Islet of Langerhans (tissue), 1 donor: ENCODE results near the gene ZNF608.
A peak's percentile ranks its signal among the peaks of the same experiment; 100 is the strongest.

Experiments
- FAIRE-seq: peaks from one replicate; lab custom pipeline; 2011; peaks lifted over from hg19 to GRCh38; lab: Jason Lieb, UNC

Gene ZNF608

DNA sequence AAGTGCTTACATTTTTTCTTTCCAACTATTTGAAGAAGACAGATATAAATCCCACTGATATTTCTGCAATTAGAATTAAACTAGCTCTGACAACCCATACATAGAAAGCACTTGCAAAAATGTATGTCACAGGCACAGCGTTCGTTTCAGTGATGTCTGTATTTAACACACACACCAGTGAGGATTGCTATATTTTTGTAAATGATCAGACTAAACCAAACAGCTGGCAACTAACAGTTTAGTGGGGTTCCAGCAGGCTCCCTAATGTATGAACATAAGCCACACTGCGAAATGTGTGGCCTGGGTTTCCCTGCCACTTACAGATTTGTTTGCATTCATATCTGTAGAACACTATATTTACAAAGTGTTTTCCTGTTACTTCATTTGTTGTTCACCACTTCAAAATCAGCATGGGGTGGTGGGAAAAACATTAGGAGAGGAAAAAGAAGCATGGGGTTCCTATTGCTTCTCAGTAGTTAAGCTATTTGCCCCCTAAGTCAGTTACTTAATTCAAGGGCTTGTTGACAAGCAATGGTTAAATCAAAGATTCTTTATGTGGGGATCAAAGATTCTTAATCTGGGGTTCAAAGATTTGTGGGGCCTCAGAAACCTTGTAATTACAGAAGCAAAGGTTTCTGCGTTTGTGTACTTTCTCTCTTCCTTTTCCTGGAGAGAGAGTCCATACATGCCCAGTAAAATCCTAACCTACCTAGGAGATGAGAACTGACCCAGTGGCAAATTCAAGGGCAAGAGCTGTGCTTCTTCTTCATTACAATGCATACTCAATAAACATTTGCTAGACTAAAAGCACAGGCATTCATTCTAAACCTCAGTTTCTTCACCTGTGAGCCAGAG is 27.1 kb downstream of the ZNF608 start:
- FAIRE-seq: no peak

- FAIRE-seq: peak; percentile 93
These were observed 28.1 kb downstream of the ZNF608 start for GRCh38 chr5:124718380-124718789.

DNA sequence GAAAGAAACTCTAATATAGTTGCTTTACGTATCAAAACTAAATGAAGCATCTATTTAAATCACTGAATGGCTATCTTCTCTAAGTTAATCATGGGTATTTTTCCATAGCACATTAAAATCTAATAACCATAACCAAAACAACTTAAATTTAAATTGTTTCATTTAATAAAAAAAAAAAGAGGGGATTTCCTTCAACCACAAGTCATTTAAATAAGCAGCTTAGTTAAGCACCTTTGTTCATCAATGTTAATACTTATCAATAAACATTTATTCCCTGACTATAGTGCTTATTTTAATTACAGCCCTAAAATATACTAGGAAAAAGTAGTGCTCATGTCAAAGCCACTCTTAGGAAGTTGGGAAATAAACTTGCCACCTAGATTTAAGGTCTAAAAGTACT is 30.3 kb downstream of the ZNF608 start:
- no peak for FAIRE-seq

- FAIRE-seq: no peak
These were observed 31.5 kb downstream of the ZNF608 start for GRCh38 chr5:124714910-124715309.

DNA sequence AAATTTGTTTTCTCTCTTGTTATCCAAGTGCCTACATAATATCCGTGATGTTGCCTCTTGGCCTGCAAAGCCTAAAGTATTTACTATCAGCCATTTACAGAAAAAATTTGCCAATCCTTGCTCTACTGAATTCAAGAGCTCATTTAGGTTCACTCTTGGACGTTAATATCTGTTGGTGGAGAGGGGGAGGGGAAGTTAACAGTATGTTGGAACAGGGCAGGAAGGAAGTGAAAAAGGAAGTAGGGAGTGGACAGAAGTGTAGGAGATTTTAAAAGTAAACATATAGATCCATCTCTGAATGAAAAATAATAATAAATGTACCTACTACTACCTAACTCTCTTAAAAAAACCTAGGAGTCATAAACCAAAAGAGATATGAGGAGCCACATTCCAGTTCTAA is 32.8 kb downstream of the ZNF608 start:
- FAIRE-seq: no peak

DNA sequence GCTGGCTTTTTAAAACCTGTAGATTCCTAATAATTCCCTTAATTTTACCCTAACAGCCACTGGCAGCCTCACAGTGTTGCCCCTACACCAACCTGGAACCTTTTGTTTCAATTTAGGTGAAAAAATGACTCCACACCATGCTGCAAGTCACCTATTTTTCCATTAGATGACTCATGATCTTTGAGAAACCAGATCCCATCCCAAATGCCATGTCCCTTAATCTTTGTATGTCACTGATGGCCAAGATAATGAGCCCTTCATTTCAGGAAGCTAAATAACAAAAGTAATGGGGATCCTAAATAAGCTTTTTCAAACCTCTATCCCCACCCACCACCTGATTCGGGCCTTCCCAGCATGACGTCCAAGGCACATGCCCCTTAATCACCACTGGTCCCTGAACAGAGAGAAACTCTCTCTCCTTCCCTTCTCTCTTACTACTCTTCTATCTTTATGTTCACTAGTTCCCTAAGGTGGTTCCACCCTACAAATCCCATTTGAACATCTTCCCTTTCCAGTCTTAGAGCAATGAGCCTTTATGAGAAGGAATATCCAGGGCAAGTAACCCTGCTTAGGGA is 33.6 kb downstream of the ZNF608 start:
- no peak for FAIRE-seq

DNA sequence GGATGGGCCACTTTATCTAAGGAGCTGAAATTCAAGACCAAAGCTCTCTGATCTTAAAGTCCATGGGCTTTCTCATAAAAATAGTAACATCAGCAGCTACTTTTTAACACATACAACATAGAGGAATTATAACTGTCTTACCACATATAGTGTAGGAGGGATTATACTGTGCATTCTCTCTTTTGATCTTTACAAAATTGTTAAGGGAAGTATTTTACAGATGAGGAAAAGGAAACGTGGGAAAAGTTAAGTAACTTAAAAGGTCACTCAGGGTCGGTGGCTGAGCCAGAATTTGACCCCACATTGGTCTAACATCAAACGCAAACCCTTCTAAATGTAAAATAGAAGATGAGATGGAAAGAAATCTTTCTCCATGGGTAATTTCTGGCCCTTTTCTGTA is 38.4 kb downstream of the ZNF608 start:
- no peak for FAIRE-seq

DNA sequence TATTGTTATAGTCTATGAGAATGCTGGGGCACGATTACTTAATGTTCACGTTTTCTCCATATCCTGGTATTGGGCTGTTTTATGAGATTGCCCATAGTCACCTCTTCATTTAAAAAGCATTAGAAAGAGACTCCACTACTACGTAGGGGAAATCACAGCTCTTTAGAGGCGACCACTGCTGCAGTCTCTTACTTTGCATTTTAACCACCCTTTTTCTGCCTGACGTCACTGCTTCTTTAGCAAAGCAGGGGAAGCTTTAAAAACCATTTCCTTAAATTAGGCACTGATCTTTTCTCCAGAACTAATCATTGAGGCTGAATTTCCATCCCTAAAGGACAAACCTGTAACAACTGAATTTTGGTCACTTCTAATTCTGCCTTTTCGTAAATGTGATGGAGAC is 38.9 kb downstream of the ZNF608 start:
- no peak for FAIRE-seq

DNA sequence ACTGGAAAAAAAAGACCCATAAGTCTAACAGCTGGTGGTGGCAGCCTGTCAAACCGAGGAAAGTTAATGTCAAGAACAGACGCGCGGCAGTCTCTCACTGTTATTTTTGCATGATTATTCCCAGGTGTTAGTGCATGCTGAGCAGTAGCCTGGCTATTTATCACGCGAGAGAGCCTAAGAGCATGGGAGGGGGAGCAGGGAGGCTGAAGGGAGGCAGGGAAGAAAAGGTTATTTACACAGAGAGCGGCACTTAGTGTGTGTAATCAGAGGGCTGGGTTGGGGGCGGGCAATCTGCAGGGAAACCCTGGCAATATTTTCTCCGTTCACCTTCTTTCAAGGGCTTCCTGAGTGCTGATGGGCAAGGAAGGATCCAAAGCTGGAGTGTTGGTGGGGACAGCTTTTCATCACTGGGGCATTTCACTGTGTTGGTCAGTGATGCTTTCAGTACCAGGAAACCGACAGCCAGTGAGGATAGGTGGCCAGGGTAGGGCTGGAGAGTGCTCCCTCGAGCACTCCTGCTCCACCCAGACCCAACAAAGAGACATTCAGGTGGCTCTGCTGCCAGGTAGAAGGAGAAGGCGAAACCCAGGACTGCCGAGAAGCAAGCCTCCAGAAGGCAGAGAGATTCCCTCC is 39.6 kb downstream of the ZNF608 start:
- peak; percentile 91 for FAIRE-seq

DNA sequence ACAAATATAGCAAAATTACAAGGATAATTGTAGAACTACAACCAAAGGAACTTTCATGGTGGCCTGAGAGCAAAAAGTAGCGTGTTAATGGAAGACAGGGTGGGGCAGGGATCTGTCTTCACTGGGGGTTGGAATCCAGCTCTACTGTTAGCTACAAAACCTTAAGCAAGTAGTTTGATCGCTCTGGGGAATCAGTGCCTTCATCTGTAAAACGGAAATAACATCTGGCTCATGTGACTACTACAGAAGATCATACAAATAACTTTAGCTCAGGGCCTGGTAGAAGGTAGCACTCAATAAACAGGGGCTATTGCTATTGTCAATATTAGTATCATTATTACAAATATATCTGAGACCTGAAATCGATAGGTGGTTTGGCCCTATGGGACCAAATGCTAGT is 40.4 kb downstream of the ZNF608 start:
- no peak for FAIRE-seq

DNA sequence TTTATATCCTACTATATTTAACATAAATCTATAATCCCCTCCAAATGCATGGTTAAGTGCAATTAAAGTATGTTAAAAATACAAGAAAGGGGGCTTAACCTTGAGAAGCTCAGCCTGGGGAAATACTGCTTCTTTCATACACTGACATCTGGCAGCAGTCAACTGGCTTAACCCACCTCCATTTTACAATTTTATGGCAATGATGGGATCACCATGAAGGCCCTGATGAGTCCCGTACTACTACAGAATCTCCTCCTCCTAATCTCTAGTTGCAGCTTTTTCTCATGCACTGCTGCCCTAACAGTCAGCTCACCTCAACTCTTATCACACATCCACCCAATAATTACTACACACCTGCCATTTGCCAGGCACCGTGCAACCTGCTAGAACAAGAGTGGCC is 40.9 kb downstream of the ZNF608 start:
- no peak for FAIRE-seq

DNA sequence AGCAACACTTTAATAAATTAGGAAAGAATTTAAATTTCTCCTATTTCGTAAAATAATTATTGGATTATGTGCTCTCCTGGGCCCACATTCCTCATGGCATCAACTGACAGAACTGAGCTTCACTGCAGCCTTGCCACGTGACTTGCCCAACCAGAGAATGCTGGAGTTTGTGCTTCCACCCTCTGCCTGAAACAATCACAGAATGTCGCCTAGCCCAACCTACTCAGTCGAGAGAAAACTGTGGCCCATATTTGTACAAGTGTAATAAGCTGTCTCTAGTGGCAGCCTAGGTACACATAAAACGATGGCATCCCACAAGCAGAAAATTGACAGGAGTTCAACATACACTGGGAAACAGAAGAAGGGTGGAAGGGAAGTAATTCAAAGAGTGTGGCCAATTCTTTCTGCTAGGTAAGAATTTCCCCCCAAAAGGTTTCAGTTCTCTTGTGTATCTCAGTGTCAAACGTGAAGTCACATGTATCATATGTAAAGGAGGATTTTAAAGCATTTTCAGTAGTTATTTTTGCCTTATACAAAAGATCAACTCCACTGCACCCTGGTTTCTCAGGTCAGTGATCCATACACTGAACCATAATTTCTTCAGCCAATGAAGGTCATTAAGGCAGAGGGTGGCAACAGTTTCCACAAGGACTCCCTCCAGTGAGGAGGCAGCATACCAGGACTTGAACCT is 41.7 kb downstream of the ZNF608 start:
- peak; percentile 36 for FAIRE-seq

- no peak for FAIRE-seq
These were observed 42.4 kb downstream of the ZNF608 start for GRCh38 chr5:124703995-124704394.

- FAIRE-seq: no peak
These were observed 43.9 kb downstream of the ZNF608 start for GRCh38 chr5:124702525-124702924.

DNA sequence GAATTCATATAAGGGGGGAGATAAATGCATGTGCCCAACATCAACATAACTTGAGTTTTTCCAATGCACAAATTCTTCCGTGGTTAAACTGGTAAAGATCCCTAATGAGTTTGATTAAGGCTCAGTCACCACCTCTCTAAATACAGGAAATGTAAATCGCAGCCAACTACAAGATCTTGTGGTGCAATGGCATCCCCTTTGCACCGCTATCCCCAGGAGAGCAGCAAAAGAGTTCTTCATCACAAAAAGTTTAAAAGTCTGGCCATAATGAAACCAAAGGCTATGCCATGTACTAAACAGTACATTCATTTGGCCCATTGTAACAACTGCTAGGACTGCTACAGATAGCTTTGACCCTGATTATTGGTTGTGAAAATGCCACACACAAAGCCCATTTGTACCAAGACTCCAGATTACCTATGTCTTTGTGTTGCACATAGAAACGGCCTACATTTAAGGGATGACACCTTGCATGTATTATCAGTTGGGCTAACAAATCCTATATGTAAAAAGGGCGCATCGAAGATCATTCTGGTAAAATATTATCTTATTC is 44.5 kb downstream of the ZNF608 start:
- no peak for FAIRE-seq

DNA sequence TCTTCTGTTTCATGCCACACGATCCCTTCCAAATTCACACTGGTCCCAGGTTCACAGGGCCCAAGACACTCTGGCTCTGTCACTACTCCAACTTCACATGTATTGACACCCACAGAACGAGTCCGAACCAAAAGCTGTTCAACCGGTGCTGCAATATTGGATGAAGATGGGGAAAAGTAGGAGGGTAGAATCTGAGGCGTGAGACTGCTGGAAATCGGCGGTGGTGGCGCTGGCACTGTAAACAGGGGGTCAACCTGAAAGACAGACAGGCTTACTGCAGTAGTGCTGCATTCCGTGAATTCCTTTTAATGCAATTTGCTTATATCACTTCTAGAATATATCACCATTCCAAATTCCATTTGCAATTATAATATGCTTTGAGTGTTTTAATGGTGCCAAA is 45.4 kb downstream of the ZNF608 start:
- no peak for FAIRE-seq

DNA sequence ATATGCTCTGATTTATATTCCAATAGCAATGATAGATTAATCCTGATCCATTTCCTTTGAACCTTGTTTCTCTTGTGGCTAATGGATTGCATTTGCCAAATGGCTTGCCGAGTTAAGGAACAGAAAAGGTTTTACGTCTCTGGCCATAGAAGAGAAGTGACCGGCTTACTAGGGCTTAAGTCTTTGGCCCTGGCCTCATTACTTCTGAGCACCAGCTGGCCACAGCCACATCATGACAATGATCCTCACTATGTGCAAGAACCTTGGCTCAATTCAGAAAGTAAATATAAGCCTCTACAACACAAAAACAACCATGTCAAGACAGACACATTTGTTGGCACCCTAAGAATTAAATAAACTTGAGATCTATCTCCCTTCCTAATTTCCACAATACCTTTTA is 46.1 kb downstream of the ZNF608 start:
- no peak for FAIRE-seq

GRCh38 chr5:124698770-124699169 is 47.7 kb downstream of the ZNF608 start:
- FAIRE-seq: no peak

GRCh38 chr5:124697933-124698591 is 48.4 kb downstream of the ZNF608 start:
- FAIRE-seq: peak; percentile 56

GRCh38 chr5:124697501-124697900 is 48.9 kb downstream of the ZNF608 start:
- FAIRE-seq: peak; percentile 88

- no peak for FAIRE-seq
These were observed 49.5 kb downstream of the ZNF608 start for GRCh38 chr5:124696898-124697297.
